ENCODE data around the gene CYP19A1.

DNA sequence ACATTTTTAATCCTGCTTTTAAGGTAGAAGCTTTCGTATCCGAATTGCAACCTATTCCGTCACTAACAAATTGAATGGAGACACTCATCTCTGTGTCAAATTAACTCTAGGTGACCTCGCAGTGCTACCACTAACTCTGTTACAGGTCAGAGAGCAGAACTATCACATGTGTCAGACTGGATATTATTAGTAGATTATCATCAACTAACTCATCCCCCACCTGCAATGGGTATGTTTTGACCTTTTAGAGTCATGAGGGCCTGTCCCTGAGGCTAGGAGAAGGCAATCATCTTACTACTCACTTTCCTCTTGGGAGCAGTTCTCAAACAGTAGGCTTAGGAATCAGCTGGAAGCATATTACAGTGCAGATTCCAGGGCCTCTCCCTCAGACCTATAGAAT, 5.1 kb upstream of the CYP19A1 start:
- TF ChIP-seq, protein P1, sequence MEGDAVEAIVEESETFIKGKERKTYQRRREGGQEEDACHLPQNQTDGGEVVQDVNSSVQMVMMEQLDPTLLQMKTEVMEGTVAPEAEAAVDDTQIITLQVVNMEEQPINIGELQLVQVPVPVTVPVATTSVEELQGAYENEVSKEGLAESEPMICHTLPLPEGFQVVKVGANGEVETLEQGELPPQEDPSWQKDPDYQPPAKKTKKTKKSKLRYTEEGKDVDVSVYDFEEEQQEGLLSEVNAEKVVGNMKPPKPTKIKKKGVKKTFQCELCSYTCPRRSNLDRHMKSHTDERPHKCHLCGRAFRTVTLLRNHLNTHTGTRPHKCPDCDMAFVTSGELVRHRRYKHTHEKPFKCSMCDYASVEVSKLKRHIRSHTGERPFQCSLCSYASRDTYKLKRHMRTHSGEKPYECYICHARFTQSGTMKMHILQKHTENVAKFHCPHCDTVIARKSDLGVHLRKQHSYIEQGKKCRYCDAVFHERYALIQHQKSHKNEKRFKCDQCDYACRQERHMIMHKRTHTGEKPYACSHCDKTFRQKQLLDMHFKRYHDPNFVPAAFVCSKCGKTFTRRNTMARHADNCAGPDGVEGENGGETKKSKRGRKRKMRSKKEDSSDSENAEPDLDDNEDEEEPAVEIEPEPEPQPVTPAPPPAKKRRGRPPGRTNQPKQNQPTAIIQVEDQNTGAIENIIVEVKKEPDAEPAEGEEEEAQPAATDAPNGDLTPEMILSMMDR (IDR thresholded peaks at IDR 0.05; ENCODE audit: low read depth, low read length, poor library complexity, severe bottlenecking), result no peak
- no peak for TF ChIP-seq EZH2phosphoT487 (IDR thresholded peaks at IDR 0.05; ENCODE audit: borderline replicate concordance, low read length)
